ENCODE results near the gene FARP1. TPM values are rescaled to one million over a fixed set of nuclear protein-coding genes. Genes with fewer than 3 reads are reported as not detected.

FARP1 gene
- polyA plus RNA-seq, 2 of the 4 experiments (the other 2 are of a cell fraction) = 9.4 to 13.0 TPM

DNA sequence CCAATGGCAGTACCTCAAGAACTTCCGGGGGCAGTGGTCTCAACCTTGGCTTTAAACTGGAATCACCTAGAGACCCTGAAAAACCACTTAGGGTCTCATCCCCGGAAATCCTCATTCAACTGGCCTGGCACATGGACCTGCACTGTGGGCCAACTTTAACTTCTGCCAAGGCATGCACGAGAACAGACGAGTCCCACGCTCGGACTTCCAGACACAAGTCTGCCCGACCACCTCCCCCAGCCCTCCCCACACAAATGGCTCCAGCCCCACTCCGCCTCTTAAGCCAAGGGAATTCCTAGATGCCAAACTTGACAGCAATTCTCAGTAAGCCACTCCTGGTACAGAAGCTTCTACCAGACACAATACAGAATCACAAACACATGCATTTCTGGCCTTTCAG lies 320.1 kb downstream of the FARP1 start:
- FAIRE-seq (no peak), DNase-seq (ENCODE audit: low read depth in 1 of 2, low spot score in 1 of 2) (no peak), ATAC-seq (no peak)
- Histone ChIP-seq H3K4me2 (no peak overlapping the region), H3K9me3 (no peaks in the 10 kb centered on the region), H3K27ac (no peak overlapping the region), H3K4me3 (no peak overlapping the region), H3K4me1 (no peaks in the 10 kb centered on the region)
- no peak for TF ChIP-seq RNF2 (IDR thresholded peaks at IDR 0.05; ENCODE audit: borderline replicate concordance, low read depth)
- no peak for TF ChIP-seq JUNB (IDR thresholded peaks at IDR 0.05)
- TF ChIP-seq BHLHE40 (IDR thresholded peaks at IDR 0.05; ENCODE audit: low read depth, low read length) = no peak
- no peak for TF ChIP-seq HEYL (CRISPR knock-in tag; IDR thresholded peaks at IDR 0.05)
- TF ChIP-seq, protein P1, sequence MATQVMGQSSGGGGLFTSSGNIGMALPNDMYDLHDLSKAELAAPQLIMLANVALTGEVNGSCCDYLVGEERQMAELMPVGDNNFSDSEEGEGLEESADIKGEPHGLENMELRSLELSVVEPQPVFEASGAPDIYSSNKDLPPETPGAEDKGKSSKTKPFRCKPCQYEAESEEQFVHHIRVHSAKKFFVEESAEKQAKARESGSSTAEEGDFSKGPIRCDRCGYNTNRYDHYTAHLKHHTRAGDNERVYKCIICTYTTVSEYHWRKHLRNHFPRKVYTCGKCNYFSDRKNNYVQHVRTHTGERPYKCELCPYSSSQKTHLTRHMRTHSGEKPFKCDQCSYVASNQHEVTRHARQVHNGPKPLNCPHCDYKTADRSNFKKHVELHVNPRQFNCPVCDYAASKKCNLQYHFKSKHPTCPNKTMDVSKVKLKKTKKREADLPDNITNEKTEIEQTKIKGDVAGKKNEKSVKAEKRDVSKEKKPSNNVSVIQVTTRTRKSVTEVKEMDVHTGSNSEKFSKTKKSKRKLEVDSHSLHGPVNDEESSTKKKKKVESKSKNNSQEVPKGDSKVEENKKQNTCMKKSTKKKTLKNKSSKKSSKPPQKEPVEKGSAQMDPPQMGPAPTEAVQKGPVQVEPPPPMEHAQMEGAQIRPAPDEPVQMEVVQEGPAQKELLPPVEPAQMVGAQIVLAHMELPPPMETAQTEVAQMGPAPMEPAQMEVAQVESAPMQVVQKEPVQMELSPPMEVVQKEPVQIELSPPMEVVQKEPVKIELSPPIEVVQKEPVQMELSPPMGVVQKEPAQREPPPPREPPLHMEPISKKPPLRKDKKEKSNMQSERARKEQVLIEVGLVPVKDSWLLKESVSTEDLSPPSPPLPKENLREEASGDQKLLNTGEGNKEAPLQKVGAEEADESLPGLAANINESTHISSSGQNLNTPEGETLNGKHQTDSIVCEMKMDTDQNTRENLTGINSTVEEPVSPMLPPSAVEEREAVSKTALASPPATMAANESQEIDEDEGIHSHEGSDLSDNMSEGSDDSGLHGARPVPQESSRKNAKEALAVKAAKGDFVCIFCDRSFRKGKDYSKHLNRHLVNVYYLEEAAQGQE (IDR thresholded peaks at IDR 0.05) = no peak
- TF ChIP-seq HOXB5 (CRISPR knock-in tag; IDR thresholded peaks at IDR 0.05) = no peak
- no peak for TF ChIP-seq KDM5A (IDR thresholded peaks at IDR 0.05)
- no peak for TF ChIP-seq POLR2A (IDR thresholded peaks at IDR 0.05; ENCODE audit: low read length)
- POLR2A ChIA-PET = no interaction called here
- CTCF ChIA-PET = no interaction called here
- 96% methylated on average over 7 of the region's 8 CpGs for WGBS (ENCODE audit: missing lambda C conversion rate)

DNA sequence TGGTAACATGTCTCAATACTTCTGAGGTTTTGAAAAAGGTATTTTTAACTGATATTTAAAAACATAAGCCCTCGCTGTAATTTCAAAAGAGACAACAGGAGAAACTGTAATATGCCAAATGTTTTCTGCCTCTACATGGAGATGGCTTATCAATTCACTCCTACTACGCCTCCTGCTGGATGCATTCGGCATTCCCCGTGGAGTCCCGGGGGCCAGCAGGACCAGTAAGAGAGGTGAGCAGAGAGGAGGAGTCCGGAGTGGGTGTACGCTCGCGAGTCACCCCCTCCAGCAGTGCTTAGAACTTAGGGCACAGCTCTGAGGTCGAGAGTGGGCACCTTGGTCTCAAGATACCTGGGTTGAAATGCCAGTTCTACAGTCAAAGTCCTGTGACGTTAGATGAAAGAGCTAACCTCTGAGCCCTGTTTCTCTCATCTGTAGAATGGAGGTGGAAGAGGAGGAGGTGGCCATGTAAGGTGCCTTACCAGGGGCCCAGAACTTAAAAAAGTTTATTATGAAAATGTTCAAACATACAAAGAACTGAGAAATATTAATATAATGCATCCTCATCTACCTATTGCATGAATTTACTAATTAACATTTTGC lies 323.8 kb downstream of the FARP1 start:
- no peak for FAIRE-seq
- H3K4me2 ChIP-seq = no peak overlapping the region

More for the DNA sequence above, 323.8 kb downstream of the FARP1 start:
- 37% methylated on average over 11 of the region's 11 CpGs for WGBS (ENCODE audit: missing lambda C conversion rate)
- DNase-seq (ENCODE audit: low read depth in 1 of 2, low spot score in 1 of 2) (peak; percentile 55 to 58), ATAC-seq (peak; percentile 84 to 94)
- H3K4me1 ChIP-seq = no peaks in the 10 kb centered on the region
- ChIA-PET POLR2A (no interaction called here), CTCF (interaction anchor here (0.6 to 3.9 kb wide), 17 partner anchors 9 to 622 kb away, joined by 3 to 21 read pairs (median 3); no protein-coding TSS in a partner anchor)
- H3K4me3 ChIP-seq = no peak overlapping the region
- TF ChIP-seq BHLHE40 (IDR thresholded peaks at IDR 0.05; ENCODE audit: low read depth, low read length) (no peak), ZNF302 (CRISPR knock-in tag; IDR thresholded peaks at IDR 0.05) (no peak), NFE2L2 (conservative IDR thresholded peaks at IDR 0.05; ENCODE audit: low read length) (no peak), FOXS1 (CRISPR knock-in tag; IDR thresholded peaks at IDR 0.05) (no peak), TFCP2L1 (CRISPR knock-in tag; IDR thresholded peaks at IDR 0.05) (no peak), SMC3 (IDR thresholded peaks at IDR 0.05) (peak; percentile 54; the same call in 2 of the 3 replicates), RNF2 (IDR thresholded peaks at IDR 0.05; ENCODE audit: borderline replicate concordance, low read depth) (no peak), CBX8 (IDR thresholded peaks at IDR 0.05) (no peak), KDM5A (IDR thresholded peaks at IDR 0.05) (no peak), CEBPB (IDR thresholded peaks at IDR 0.05) (no peak), HDAC2 (IDR thresholded peaks at IDR 0.05) (no peak), RAD21 (conservative IDR thresholded peaks at IDR 0.05 in 1 of 2, IDR thresholded peaks at IDR 0.05 in 1 of 2) (peak in 1 of 2 experiments; percentile 33; a peak in 2 of 5 replicates), ZC3H11A (IDR thresholded peaks at IDR 0.05) (no peak), GATA3 (IDR thresholded peaks at IDR 0.05; ENCODE audit: borderline replicate concordance) (no peak), HOXB13 (CRISPR knock-in tag; IDR thresholded peaks at IDR 0.05; ENCODE audit: low read depth) (no peak), JUNB (IDR thresholded peaks at IDR 0.05) (no peak), JUN (IDR thresholded peaks at IDR 0.05) (no peak), MAZ (IDR thresholded peaks at IDR 0.05; ENCODE audit: borderline replicate concordance, low read depth, low read length) (no peak), HEYL (CRISPR knock-in tag; IDR thresholded peaks at IDR 0.05) (no peak), HOXA7 (CRISPR knock-in tag; IDR thresholded peaks at IDR 0.05) (no peak), EHF (CRISPR knock-in tag; IDR thresholded peaks at IDR 0.05) (no peak)
- TF ChIP-seq, protein P2, sequence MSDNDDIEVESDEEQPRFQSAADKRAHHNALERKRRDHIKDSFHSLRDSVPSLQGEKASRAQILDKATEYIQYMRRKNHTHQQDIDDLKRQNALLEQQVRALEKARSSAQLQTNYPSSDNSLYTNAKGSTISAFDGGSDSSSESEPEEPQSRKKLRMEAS (IDR thresholded peaks at IDR 0.05) = no peak
- TF ChIP-seq, protein P3, sequence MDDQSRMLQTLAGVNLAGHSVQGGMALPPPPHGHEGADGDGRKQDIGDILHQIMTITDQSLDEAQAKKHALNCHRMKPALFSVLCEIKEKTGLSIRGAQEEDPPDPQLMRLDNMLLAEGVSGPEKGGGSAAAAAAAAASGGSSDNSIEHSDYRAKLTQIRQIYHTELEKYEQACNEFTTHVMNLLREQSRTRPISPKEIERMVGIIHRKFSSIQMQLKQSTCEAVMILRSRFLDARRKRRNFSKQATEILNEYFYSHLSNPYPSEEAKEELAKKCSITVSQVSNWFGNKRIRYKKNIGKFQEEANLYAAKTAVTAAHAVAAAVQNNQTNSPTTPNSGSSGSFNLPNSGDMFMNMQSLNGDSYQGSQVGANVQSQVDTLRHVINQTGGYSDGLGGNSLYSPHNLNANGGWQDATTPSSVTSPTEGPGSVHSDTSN (IDR thresholded peaks at IDR 0.05) = no peak
- TF ChIP-seq, protein P4, sequence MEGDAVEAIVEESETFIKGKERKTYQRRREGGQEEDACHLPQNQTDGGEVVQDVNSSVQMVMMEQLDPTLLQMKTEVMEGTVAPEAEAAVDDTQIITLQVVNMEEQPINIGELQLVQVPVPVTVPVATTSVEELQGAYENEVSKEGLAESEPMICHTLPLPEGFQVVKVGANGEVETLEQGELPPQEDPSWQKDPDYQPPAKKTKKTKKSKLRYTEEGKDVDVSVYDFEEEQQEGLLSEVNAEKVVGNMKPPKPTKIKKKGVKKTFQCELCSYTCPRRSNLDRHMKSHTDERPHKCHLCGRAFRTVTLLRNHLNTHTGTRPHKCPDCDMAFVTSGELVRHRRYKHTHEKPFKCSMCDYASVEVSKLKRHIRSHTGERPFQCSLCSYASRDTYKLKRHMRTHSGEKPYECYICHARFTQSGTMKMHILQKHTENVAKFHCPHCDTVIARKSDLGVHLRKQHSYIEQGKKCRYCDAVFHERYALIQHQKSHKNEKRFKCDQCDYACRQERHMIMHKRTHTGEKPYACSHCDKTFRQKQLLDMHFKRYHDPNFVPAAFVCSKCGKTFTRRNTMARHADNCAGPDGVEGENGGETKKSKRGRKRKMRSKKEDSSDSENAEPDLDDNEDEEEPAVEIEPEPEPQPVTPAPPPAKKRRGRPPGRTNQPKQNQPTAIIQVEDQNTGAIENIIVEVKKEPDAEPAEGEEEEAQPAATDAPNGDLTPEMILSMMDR (IDR thresholded peaks at IDR 0.05) = peak; percentile 52; the same call in 2 of the 3 replicates
- TF ChIP-seq, protein P5, sequence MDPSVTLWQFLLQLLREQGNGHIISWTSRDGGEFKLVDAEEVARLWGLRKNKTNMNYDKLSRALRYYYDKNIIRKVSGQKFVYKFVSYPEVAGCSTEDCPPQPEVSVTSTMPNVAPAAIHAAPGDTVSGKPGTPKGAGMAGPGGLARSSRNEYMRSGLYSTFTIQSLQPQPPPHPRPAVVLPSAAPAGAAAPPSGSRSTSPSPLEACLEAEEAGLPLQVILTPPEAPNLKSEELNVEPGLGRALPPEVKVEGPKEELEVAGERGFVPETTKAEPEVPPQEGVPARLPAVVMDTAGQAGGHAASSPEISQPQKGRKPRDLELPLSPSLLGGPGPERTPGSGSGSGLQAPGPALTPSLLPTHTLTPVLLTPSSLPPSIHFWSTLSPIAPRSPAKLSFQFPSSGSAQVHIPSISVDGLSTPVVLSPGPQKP (IDR thresholded peaks at IDR 0.05; ENCODE audit: low read depth, low read length) = no peak
- TF ChIP-seq, protein P6, sequence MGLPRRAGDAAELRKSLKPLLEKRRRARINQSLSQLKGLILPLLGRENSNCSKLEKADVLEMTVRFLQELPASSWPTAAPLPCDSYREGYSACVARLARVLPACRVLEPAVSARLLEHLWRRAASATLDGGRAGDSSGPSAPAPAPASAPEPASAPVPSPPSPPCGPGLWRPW (IDR thresholded peaks at IDR 0.05) = no peak
- no peak overlapping the region for H3K27ac ChIP-seq
- H3K9me3 ChIP-seq = no peaks in the 10 kb centered on the region

Data from A549 (cell line).